GM12878 (cell line): ENCODE measurements around the gene KBTBD8. TPM values are rescaled to one million over a fixed set of nuclear protein-coding genes. Genes with fewer than 3 reads are reported as not detected.

Experiments
- ATAC-seq: fragments of 200-7000 bp; cut with Tn5 transposase; 3 replicates; pipeline ENCODE4 v1.9.1; 2020; ENCODE audit warnings: mild to moderate bottlenecking, moderate library complexity
- BruUV-seq: library from RNA; stranded (reverse); fragments of 400-500 nt; replicated peaks from 2 replicates; lab custom pipeline; 2021; lab: Mats Ljungman, UMichigan
- CTCF ChIA-PET: fragments of 300-600 bp; sonication (Branson Sonifier 250); formaldehyde crosslinking; extraction: SDS; loops from one replicate; lab custom pipeline; 2021; ENCODE audit warnings: inconsistent platforms; lab: Yijun Ruan, JAX
- POLR2A ChIA-PET: fragments of 350-600 bp; formaldehyde crosslinking; extraction: SDS; loops from one replicate; lab custom pipeline; 2021; ENCODE audit warnings: inconsistent platforms; lab: Charles Lee
- RAD21 ChIA-PET: fragments of 300-600 bp; sonication (Branson Sonifier 250); formaldehyde crosslinking; loops from one replicate; lab custom pipeline; 2023; ENCODE audit warnings: antibody characterized with exemption; ENCODE audit not compliant: unreplicated experiment; lab: Charles Lee
- SMC1A ChIA-PET: fragments of 300-600 bp; sonication (Branson Sonifier 250); formaldehyde crosslinking; loops from one replicate; lab custom pipeline; 2023; ENCODE audit not compliant: unreplicated experiment, uncharacterized antibody; lab: Charles Lee
- DNase-seq: peaks from one replicate; pipeline ENCODE4 v3.0.0-alpha.2; 2011; ENCODE audit warnings: low read depth, low spot score
- FAIRE-seq: peaks from 3 replicates; lab custom pipeline; 2011; peaks lifted over from hg19 to GRCh38; lab: Jason Lieb, UNC
- H2AFZ ChIP-seq: 2 replicates; pipeline ENCODE4 v1.6.0; 2011; ENCODE audit warnings: low read depth, low read length, control low read depth; ENCODE audit not compliant: control insufficient read depth
- H3K27ac ChIP-seq: 2 replicates; pipeline ENCODE4 v1.5.1; 2011; ENCODE audit warnings: control low read depth; ENCODE audit not compliant: control insufficient read depth, insufficient read depth
- H3K27me3 ChIP-seq, 2 experiments: replicated peaks in 1 of 2; 2 replicates each; pipeline versions ENCODE4 v1.6.0 to v1.6.1; 2011; ENCODE audit warnings: low read length in 1 of 2; ENCODE audit not compliant: control insufficient read depth in 2 of 2, insufficient read depth in 2 of 2
- H3K36me3 ChIP-seq, 2 experiments: 2 replicates each; pipeline ENCODE4 v1.5.1; 2011; ENCODE audit warnings: low read length in 1 of 2; ENCODE audit not compliant: control insufficient read depth in 2 of 2, insufficient read depth in 2 of 2
- H3K4me1 ChIP-seq: 2 replicates; pipeline ENCODE4 v1.6.1; 2011; ENCODE audit warnings: mild to moderate bottlenecking, low read length, moderate library complexity, mixed read lengths; ENCODE audit not compliant: control insufficient read depth, insufficient read depth
- H3K4me2 ChIP-seq: 2 replicates; pipeline ENCODE4 v1.6.0; 2011; ENCODE audit warnings: control low read depth; ENCODE audit not compliant: control insufficient read depth, insufficient read depth
- H3K4me3 ChIP-seq: fragments of 200-600 bp; sonication (generic); 2 replicates; pipeline ENCODE4 v1.5.1; 2016
- H3K79me2 ChIP-seq: 2 replicates; pipeline ENCODE4 v1.6.0; 2011; ENCODE audit warnings: low read length; ENCODE audit not compliant: control insufficient read depth, insufficient read depth
- H3K9ac ChIP-seq: 2 replicates; pipeline ENCODE4 v1.8.0; 2011; ENCODE audit warnings: low read length, control low read depth, mixed read lengths; ENCODE audit not compliant: control insufficient read depth, insufficient read depth
- H3K9me3 ChIP-seq: replicated peaks from 3 replicates; pipeline ENCODE4 v1.5.1; 2011; ENCODE audit warnings: mild to moderate bottlenecking, low read length; ENCODE audit not compliant: control insufficient read depth, insufficient read depth
- H4K20me1 ChIP-seq: 2 replicates; pipeline ENCODE4 v1.6.0; 2011; ENCODE audit not compliant: control insufficient read depth, insufficient read depth
- BHLHE40 ChIP-seq, 2 experiments: fragments of 450-650 bp in 1 of 2; IDR thresholded peaks; 2 replicates each; pipeline ENCODE4 v1.6.1; 2011 to 2017; ENCODE audit warnings: low read depth in 2 of 2, borderline replicate concordance in 1 of 2, improper control_type of control experiment in 1 of 2, low read length in 1 of 2, mild to moderate bottlenecking in 1 of 2
- BMI1 ChIP-seq: fragments of 450-650 bp; IDR thresholded peaks from 2 replicates; pipeline ENCODE4 v1.6.1; 2016; ENCODE audit warnings: mild to moderate bottlenecking, moderate library complexity, borderline replicate concordance
- HDAC2 ChIP-seq: fragments of 200-600 bp; sonication (generic); IDR thresholded peaks from 2 replicates; pipeline ENCODE4 v1.6.1; 2017
- HDGF ChIP-seq: fragments of 450-650 bp; IDR thresholded peaks from 2 replicates; pipeline ENCODE4 v1.6.1; 2016; ENCODE audit warnings: antibody characterized with exemption
- MTA3 ChIP-seq: IDR thresholded peaks from 2 replicates; pipeline ENCODE4 v1.6.1; 2012; ENCODE audit warnings: low read length, inconsistent platforms, borderline replicate concordance
- MYC ChIP-seq: IDR thresholded peaks from 2 replicates; pipeline ENCODE4 v1.6.1; 2011; ENCODE audit warnings: mild to moderate bottlenecking, low read length, moderate library complexity, inconsistent platforms; ENCODE audit not compliant: insufficient read depth, insufficient replicate concordance, insufficient read length, severe bottlenecking
- NFXL1 ChIP-seq: fragments of 450-650 bp; IDR thresholded peaks from 2 replicates; pipeline ENCODE4 v1.6.1; 2017; ENCODE audit warnings: antibody characterized with exemption, mild to moderate bottlenecking, borderline replicate concordance
- POU2F2 ChIP-seq: IDR thresholded peaks from 3 replicates; pipeline ENCODE4 v1.6.1; 2011; ENCODE audit warnings: low read depth, mild to moderate bottlenecking, low read length, borderline replicate concordance
- TCF7 ChIP-seq: IDR thresholded peaks from 2 replicates; pipeline ENCODE4 v1.6.1; 2014; ENCODE audit warnings: antibody characterized with exemption, borderline replicate concordance
- WGBS: methylation state at CpG from one replicate; pipeline ENCODE4 v1.1.6; 2016; ENCODE audit warnings: low lambda C conversion rate; ENCODE audit not compliant: insufficient replicate concordance, insufficient coverage; ENCODE audit errors: missing lambda C conversion rate; 5-methylcytosine and 5-hydroxymethylcytosine counted together
- in situ Hi-C: fragments of 300-500 bp; cut with MboI; formaldehyde crosslinking; loops from 9 replicates; pipeline ENCODE4 v1.14.3; 2018; ENCODE audit warnings: mixed read lengths
- intact Hi-C: fragments of 100-400 bp; cut with micrococcal nuclease; formaldehyde crosslinking; loops from one replicate; pipeline ENCODE4 v1.14.2; 2022; ENCODE audit not compliant: unreplicated experiment
- polyA plus RNA-seq, 11 experiments: library from polyadenylated mRNA; depleted of rRNA in 4 of 11; unstranded in 6 of 11; stranded (reverse) in 5 of 11; fragments of >200 nt; fragmentation: Nextera tagmentation in 4 of 11; fragmentation: Illumina TruSeq in 1 of 11; extraction: Ambion mirVana in 4 of 11; extraction: Trizol in 1 of 11; gene quantifications; 1 replicate in 1 of 11; 2 replicates in 10 of 11; pipeline versions ENCODE4 v1.2.1 to v1.2.3, GENCODE V29; 2011 to 2016; ENCODE audit warnings: inconsistent platforms in 2 of 11, missing spikeins in 2 of 11, low read depth in 1 of 11
- total RNA-seq, 4 experiments: library from RNA; depleted of rRNA in 3 of 4; stranded (reverse); fragments of >200 nt in 3 of 4; fragmentation: Illumina TruSeq in 1 of 4; extraction: Trizol in 1 of 4; gene quantifications; 2 replicates each; pipeline versions ENCODE4 v1.2.1 to v1.2.3, GENCODE V29; 2013 to 2021
- TF ChIP-seq, protein P1 (sequence below): fragments of 450-650 bp; IDR thresholded peaks from 2 replicates; pipeline ENCODE4 v1.6.1; 2016; ENCODE audit warnings: mild to moderate bottlenecking
- TF ChIP-seq, protein P2 (sequence below): fragments of 450-650 bp; IDR thresholded peaks from 2 replicates; pipeline ENCODE4 v1.6.1; 2018; ENCODE audit warnings: mild to moderate bottlenecking, low read depth, moderate library complexity; ENCODE audit not compliant: partially characterized antibody
- TF ChIP-seq, protein P3 (sequence below): fragments of 150-350 bp; IDR thresholded peaks from 2 replicates; pipeline ENCODE4 v1.6.1; 2014; ENCODE audit warnings: mild to moderate bottlenecking, low read depth, low read length
- TF ChIP-seq, protein P4 (sequence below): fragments of 450-650 bp; IDR thresholded peaks from 2 replicates; pipeline ENCODE4 v1.6.1; 2016; ENCODE audit warnings: mild to moderate bottlenecking, moderate library complexity, borderline replicate concordance

The KBTBD8 gene
- total and polyA plus RNA-seq, 10 of the 15 experiments (the other 5 are each of a cell fraction or from before 2014, with no cell fraction given), result 8.5 to 44.4 (median 19.3) TPM

DNA sequence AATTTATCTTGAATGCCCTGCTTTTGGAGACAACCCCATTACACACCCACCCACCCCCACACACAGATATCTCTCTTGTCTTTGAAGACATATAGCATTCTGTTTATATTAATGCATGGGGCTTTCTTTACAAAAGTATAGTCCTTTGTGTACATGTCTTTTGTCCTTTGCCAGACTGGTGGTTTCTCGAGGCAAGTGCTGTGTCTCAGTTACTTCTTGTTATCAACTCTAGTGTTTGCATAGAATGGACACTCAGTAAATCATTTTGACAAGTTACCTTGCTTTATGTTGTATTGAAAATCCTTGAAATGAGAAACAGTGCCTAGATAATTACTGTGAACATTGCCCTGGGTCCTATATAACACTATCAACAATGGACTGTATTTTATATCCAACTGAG, 33.9 kb downstream of the KBTBD8 start:
- Histone ChIP-seq H2AFZ (no peak overlapping the region), H3K36me3 (no peaks in the 10 kb centered on the region), H3K27me3 (no peaks in the 10 kb centered on the region), H3K9ac (no peak overlapping the region), H3K4me3 (no peak overlapping the region), H3K4me1 (peaks cover 13% of the 10 kb centered on the region), H3K27ac (no peak overlapping the region), H3K4me2 (no peak overlapping the region), H3K79me2 (no peaks in the 10 kb centered on the region), H3K9me3 (no peaks in the 10 kb centered on the region), H4K20me1 (no peaks in the 10 kb centered on the region)
- no peak for ATAC-seq
- in situ Hi-C loops (no loop called here), intact Hi-C loops (no loop called here)
- ChIA-PET CTCF (no interaction called here), SMC1A (no interaction called here), POLR2A (no interaction called here), RAD21 (no interaction called here)
- WGBS, result 35% methylated on average over 1 of the region's 1 CpG
- no peak for DNase-seq
- BruUV-seq, result no TSS peak
- no peak for FAIRE-seq
- TF ChIP-seq POU2F2 (no peak), MYC (no peak), NFXL1 (no peak), HDAC2 (no peak), BMI1 (no peak), HDGF (no peak), MTA3 (no peak), BHLHE40 (IDR thresholded peaks at IDR 0.05; ENCODE audit: borderline replicate concordance in 1 of 2, low read depth in 2 of 2, low read length in 1 of 2) (no peak), TCF7 (no peak)
- TF ChIP-seq, protein P1, sequence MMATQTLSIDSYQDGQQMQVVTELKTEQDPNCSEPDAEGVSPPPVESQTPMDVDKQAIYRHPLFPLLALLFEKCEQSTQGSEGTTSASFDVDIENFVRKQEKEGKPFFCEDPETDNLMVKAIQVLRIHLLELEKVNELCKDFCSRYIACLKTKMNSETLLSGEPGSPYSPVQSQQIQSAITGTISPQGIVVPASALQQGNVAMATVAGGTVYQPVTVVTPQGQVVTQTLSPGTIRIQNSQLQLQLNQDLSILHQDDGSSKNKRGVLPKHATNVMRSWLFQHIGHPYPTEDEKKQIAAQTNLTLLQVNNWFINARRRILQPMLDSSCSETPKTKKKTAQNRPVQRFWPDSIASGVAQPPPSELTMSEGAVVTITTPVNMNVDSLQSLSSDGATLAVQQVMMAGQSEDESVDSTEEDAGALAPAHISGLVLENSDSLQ, result no peak
- TF ChIP-seq, protein P2, sequence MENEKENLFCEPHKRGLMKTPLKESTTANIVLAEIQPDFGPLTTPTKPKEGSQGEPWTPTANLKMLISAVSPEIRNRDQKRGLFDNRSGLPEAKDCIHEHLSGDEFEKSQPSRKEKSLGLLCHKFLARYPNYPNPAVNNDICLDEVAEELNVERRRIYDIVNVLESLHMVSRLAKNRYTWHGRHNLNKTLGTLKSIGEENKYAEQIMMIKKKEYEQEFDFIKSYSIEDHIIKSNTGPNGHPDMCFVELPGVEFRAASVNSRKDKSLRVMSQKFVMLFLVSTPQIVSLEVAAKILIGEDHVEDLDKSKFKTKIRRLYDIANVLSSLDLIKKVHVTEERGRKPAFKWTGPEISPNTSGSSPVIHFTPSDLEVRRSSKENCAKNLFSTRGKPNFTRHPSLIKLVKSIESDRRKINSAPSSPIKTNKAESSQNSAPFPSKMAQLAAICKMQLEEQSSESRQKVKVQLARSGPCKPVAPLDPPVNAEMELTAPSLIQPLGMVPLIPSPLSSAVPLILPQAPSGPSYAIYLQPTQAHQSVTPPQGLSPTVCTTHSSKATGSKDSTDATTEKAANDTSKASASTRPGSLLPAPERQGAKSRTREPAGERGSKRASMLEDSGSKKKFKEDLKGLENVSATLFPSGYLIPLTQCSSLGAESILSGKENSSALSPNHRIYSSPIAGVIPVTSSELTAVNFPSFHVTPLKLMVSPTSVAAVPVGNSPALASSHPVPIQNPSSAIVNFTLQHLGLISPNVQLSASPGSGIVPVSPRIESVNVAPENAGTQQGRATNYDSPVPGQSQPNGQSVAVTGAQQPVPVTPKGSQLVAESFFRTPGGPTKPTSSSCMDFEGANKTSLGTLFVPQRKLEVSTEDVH, result no peak
- TF ChIP-seq, protein P3, sequence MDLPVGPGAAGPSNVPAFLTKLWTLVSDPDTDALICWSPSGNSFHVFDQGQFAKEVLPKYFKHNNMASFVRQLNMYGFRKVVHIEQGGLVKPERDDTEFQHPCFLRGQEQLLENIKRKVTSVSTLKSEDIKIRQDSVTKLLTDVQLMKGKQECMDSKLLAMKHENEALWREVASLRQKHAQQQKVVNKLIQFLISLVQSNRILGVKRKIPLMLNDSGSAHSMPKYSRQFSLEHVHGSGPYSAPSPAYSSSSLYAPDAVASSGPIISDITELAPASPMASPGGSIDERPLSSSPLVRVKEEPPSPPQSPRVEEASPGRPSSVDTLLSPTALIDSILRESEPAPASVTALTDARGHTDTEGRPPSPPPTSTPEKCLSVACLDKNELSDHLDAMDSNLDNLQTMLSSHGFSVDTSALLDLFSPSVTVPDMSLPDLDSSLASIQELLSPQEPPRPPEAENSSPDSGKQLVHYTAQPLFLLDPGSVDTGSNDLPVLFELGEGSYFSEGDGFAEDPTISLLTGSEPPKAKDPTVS, result no peak
- TF ChIP-seq, protein P4, sequence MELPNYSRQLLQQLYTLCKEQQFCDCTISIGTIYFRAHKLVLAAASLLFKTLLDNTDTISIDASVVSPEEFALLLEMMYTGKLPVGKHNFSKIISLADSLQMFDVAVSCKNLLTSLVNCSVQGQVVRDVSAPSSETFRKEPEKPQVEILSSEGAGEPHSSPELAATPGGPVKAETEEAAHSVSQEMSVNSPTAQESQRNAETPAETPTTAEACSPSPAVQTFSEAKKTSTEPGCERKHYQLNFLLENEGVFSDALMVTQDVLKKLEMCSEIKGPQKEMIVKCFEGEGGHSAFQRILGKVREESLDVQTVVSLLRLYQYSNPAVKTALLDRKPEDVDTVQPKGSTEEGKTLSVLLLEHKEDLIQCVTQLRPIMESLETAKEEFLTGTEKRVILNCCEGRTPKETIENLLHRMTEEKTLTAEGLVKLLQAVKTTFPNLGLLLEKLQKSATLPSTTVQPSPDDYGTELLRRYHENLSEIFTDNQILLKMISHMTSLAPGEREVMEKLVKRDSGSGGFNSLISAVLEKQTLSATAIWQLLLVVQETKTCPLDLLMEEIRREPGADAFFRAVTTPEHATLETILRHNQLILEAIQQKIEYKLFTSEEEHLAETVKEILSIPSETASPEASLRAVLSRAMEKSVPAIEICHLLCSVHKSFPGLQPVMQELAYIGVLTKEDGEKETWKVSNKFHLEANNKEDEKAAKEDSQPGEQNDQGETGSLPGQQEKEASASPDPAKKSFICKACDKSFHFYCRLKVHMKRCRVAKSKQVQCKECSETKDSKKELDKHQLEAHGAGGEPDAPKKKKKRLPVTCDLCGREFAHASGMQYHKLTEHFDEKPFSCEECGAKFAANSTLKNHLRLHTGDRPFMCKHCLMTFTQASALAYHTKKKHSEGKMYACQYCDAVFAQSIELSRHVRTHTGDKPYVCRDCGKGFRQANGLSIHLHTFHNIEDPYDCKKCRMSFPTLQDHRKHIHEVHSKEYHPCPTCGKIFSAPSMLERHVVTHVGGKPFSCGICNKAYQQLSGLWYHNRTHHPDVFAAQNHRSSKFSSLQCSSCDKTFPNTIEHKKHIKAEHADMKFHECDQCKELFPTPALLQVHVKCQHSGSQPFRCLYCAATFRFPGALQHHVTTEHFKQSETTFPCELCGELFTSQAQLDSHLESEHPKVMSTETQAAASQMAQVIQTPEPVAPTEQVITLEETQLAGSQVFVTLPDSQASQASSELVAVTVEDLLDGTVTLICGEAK, result no peak
